DND-41 (cell line): ENCODE measurements around the gene ACTN1.
A peak's percentile ranks its signal among the peaks of the same experiment; 100 is the strongest.

Experiments
- ATAC-seq: fragments of 200-7000 bp; cut with Tn5 transposase; 3 replicates; pipeline ENCODE4 v1.9.1; 2021; ENCODE audit warnings: low read depth; ENCODE audit not compliant: insufficient read depth
- DNase-seq: peaks from one replicate; pipeline ENCODE4 v3.0.0-alpha.2; 2020
- H2AFZ ChIP-seq: 2 replicates; pipeline ENCODE4 v1.6.0; 2012; ENCODE audit warnings: low read depth, low read length
- H3K27ac ChIP-seq: 2 replicates; pipeline ENCODE4 v1.5.1; 2012; ENCODE audit warnings: low read length, inconsistent platforms
- H3K27me3 ChIP-seq: fragments of 200-600 bp; sonication (generic); 2 replicates; pipeline ENCODE4 v1.6.0; 2012; ENCODE audit warnings: low read length, mild to moderate bottlenecking, inconsistent platforms; ENCODE audit not compliant: insufficient read depth, poor library complexity
- H3K36me3 ChIP-seq: 2 replicates; pipeline ENCODE4 v1.5.1; 2012; ENCODE audit warnings: low read length, inconsistent platforms; ENCODE audit not compliant: insufficient read depth
- H3K4me1 ChIP-seq: 2 replicates; pipeline ENCODE4 v1.5.1; 2012; ENCODE audit warnings: mild to moderate bottlenecking, low read length; ENCODE audit not compliant: insufficient read depth
- H3K4me2 ChIP-seq: 2 replicates; pipeline ENCODE4 v1.6.0; 2012; ENCODE audit warnings: mild to moderate bottlenecking, moderate library complexity, low read length, inconsistent platforms; ENCODE audit not compliant: insufficient read depth
- H3K4me3 ChIP-seq, 2 experiments: fragments of 200-600 bp in 1 of 2; shearing (Covaris generic) in 1 of 2; 2 replicates each; pipeline ENCODE4 v1.5.1; 2012 to 2016; ENCODE audit warnings: inconsistent platforms in 2 of 2, low read length in 2 of 2, mild to moderate bottlenecking in 2 of 2, low read depth in 1 of 2, moderate library complexity in 1 of 2
- H3K79me2 ChIP-seq: 2 replicates; pipeline ENCODE4 v1.6.0; 2012; ENCODE audit warnings: low read length, inconsistent platforms; ENCODE audit not compliant: insufficient read depth
- H3K9ac ChIP-seq: 2 replicates; pipeline ENCODE4 v1.6.0; 2012; ENCODE audit warnings: low read depth, mild to moderate bottlenecking, inconsistent platforms, low read length, moderate library complexity
- H3K9me3 ChIP-seq: 2 replicates; pipeline ENCODE4 v1.5.1; 2012; ENCODE audit warnings: low read length, moderate library complexity, mild to moderate bottlenecking, inconsistent platforms; ENCODE audit not compliant: insufficient read depth, severe bottlenecking
- H4K20me1 ChIP-seq: 2 replicates; pipeline ENCODE4 v1.6.0; 2012; ENCODE audit warnings: low read length; ENCODE audit not compliant: insufficient read depth
- EZH2 ChIP-seq: IDR thresholded peaks from 3 replicates; pipeline ENCODE4 v1.6.1; 2012; ENCODE audit warnings: borderline replicate concordance, low read depth, mild to moderate bottlenecking, moderate library complexity, low read length, inconsistent platforms; ENCODE audit not compliant: severe bottlenecking
- TF ChIP-seq, protein P1 (sequence below): IDR thresholded peaks from 2 replicates; pipeline ENCODE4 v1.5.1; 2012; ENCODE audit warnings: borderline replicate concordance, low read length, moderate library complexity, mild to moderate bottlenecking; ENCODE audit not compliant: poor library complexity, severe bottlenecking; ENCODE audit errors: extremely low read depth

Gene ACTN1

DNA sequence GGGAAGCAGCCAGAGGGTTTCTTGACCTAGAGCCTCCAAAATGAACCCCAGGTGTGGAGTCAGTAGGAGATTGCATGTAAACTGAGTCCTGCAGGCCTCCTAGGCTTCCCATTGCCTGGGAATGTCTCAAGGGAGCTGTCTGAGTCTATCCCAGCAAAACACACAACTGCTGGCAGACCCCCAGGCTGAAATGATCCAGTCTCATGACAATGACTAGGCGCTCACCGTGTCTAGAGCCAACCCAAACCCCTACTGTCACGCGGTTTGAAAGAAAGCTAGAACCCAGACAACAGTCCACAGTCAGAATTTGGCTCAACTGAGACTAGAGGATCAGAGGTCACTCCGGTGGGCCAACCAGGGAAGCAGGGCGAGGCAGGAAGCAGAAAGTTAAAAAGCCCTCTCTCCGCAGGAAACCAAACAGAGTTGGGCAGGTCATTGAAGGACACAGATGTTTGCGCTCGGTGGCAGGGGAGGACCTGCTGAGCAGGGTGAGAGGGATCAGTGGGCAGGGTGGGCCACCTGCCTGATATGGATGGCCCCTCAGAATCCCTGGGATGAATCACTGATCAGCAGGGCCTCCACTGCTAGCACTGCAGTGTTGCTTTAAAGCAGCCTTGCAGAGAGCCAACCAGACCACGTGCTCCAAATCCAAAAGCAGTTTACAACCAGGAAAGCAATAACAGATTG lies 23.8 kb downstream of the ACTN1 start:
- Histone ChIP-seq H3K79me2 (peaks cover 91% of the 10 kb centered on the region), H3K9me3 (no peaks in the 10 kb centered on the region), H3K4me1 (no peaks in the 10 kb centered on the region), H3K4me2 (no peak overlapping the region), H2AFZ (no peak overlapping the region), H3K9ac (no peak overlapping the region), H3K4me3 (no peak overlapping the region), H3K27me3 (no peaks in the 10 kb centered on the region), H3K36me3 (peaks cover 10% of the 10 kb centered on the region), H3K27ac (no peak overlapping the region), H4K20me1 (peaks cover 69% of the 10 kb centered on the region)
- ATAC-seq (no peak), DNase-seq (no peak)
- TF ChIP-seq, protein P1, sequence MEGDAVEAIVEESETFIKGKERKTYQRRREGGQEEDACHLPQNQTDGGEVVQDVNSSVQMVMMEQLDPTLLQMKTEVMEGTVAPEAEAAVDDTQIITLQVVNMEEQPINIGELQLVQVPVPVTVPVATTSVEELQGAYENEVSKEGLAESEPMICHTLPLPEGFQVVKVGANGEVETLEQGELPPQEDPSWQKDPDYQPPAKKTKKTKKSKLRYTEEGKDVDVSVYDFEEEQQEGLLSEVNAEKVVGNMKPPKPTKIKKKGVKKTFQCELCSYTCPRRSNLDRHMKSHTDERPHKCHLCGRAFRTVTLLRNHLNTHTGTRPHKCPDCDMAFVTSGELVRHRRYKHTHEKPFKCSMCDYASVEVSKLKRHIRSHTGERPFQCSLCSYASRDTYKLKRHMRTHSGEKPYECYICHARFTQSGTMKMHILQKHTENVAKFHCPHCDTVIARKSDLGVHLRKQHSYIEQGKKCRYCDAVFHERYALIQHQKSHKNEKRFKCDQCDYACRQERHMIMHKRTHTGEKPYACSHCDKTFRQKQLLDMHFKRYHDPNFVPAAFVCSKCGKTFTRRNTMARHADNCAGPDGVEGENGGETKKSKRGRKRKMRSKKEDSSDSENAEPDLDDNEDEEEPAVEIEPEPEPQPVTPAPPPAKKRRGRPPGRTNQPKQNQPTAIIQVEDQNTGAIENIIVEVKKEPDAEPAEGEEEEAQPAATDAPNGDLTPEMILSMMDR, result no peak
- no peak for TF ChIP-seq EZH2

DNA sequence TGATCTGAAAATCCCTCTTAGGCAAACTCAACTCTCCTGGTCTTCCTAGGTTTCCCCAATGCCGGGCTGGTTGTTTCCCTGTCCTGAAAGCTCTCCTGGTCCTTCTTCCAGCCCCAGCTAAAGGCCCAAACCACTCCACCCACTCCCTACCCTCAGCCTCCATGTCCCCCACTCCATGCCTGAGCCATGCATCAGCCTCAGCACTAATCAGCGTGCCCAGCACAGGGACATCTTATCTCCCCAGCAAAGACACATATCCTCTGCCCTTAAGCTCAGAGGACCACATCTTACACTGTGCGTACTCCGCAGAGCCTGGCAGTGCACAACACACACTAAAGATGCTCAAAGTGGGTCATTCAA lies 25.9 kb downstream of the ACTN1 start:
- H3K27me3 ChIP-seq, result no peaks in the 10 kb centered on the region
- no peak overlapping the region for H3K4me3 ChIP-seq
- H2AFZ ChIP-seq, result no peak overlapping the region
- H3K9me3 ChIP-seq, result no peaks in the 10 kb centered on the region
- ATAC-seq (no peak), DNase-seq (no peak)
- 0 out of 2 replicates have a peak, but pooled peaks cover under 1% of the 10 kb centered on the region for H3K4me1 ChIP-seq
- H3K36me3 ChIP-seq, result peaks cover 10% of the 10 kb centered on the region
- H3K9ac ChIP-seq, result no peak overlapping the region
- no peak overlapping the region for H3K4me2 ChIP-seq
- H4K20me1 ChIP-seq, result peaks cover 71% of the 10 kb centered on the region
- TF ChIP-seq, protein P1, result no peak
- TF ChIP-seq EZH2, result no peak
- peaks cover 89% of the 10 kb centered on the region for H3K79me2 ChIP-seq
- 0 out of 2 replicates have a peak overlapping the region, but pooled peaks have one; percentile 28 for H3K27ac ChIP-seq

DNA sequence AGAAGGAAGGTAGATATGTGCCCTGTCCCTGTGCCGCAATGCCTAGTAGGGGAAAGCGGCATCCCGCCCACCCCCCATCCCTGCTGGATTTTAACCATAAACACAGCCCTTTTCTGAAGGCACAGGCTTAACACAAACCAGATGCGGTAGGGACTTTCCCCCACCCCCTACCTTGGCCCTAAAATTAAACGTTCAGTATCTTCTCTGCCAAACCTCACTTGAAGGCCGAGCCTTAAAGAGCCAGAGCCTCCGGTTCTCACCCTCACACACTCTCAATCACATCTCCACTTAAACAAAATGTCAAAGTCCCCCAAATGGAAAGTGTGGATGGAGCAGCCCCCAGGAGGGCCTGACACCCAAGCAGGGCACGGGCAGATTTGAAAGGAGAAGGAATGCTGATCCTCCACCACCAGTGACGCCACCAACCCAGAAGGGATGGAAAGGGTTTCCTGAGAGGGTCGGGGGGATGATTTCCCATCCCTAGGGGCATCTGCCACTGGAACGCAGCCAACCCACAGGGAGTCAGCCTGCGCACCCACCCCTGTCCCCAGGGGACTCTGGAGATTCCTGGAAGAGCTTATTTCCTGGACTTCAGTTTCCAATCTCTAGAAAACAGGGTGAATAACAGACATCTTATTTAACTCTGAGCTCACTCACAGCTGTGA lies 26.4 kb downstream of the ACTN1 start:
- no peak for TF ChIP-seq EZH2
- TF ChIP-seq, protein P1, result no peak
- H3K9ac ChIP-seq, result no peak overlapping the region
- 0 out of 2 replicates have a peak overlapping the region, but pooled peaks have one; percentile 28 for H3K27ac ChIP-seq
- H3K9me3 ChIP-seq, result no peaks in the 10 kb centered on the region
- H2AFZ ChIP-seq, result no peak overlapping the region
- DNase-seq (no peak), ATAC-seq (no peak)
- peaks cover 5% of the 10 kb centered on the region for H3K4me1 ChIP-seq
- peaks cover 5% of the 10 kb centered on the region for H3K36me3 ChIP-seq
- H3K27me3 ChIP-seq, result no peaks in the 10 kb centered on the region
- peaks cover 89% of the 10 kb centered on the region for H3K79me2 ChIP-seq
- peaks cover 74% of the 10 kb centered on the region for H4K20me1 ChIP-seq
- no peak overlapping the region for H3K4me3 ChIP-seq
- H3K4me2 ChIP-seq, result no peak overlapping the region
